Amygdala (tissue), 56 donors: ENCODE results near the gene KSR1.

Experiments used
- DNase-seq, 56 donors: peaks; one replicate each; lab custom pipeline; 2025; lab: John Stamatoyannopoulos, UW

The KSR1 gene

GRCh38 chr17:27563532-27563931, 107.3 kb downstream of the KSR1 start:
- DNase-seq, result no peak

GRCh38 chr17:27564463-27564862, 108.2 kb downstream of the KSR1 start:
- DNase-seq, result no peak

GRCh38 chr17:27565874-27566670, 109.8 kb downstream of the KSR1 start:
- no peak for DNase-seq

GRCh38 chr17:27566671-27567562, 110.7 kb downstream of the KSR1 start:
- DNase-seq, result no peak

- no peak for DNase-seq
Measured at GRCh38 chr17:27567563-27567859, 111.3 kb downstream of the KSR1 start.

GRCh38 chr17:27568216-27568615, 112.0 kb downstream of the KSR1 start:
- DNase-seq, result no peak

- no peak for DNase-seq
Measured at GRCh38 chr17:27568811-27569210, 112.6 kb downstream of the KSR1 start.

GRCh38 chr17:27569257-27569722, 113.0 kb downstream of the KSR1 start:
- DNase-seq, result peak in 8 of 56 donors; percentile 3 to 30 (median 12)

- DNase-seq, result no peak
Measured at GRCh38 chr17:27569884-27570577, 113.8 kb downstream of the KSR1 start.

- no peak for DNase-seq
Measured at GRCh38 chr17:27570578-27570914, 114.3 kb downstream of the KSR1 start.

- no peak for DNase-seq
Measured at GRCh38 chr17:27571563-27572352, 115.5 kb downstream of the KSR1 start.

GRCh38 chr17:27572665-27573064, 116.4 kb downstream of the KSR1 start:
- DNase-seq, result no peak

- no peak for DNase-seq
Measured at GRCh38 chr17:27573548-27573947, 117.3 kb downstream of the KSR1 start.

GRCh38 chr17:27573971-27574525, 117.8 kb downstream of the KSR1 start:
- DNase-seq, result peak in 2 of 56 donors; percentile 10 to 12

GRCh38 chr17:27575096-27575911, 119.1 kb downstream of the KSR1 start:
- DNase-seq, result no peak

GRCh38 chr17:27575912-27576252, 119.6 kb downstream of the KSR1 start:
- no peak for DNase-seq

- peak in 5 of 56 donors; percentile 6 to 16 (median 14) for DNase-seq
Measured at GRCh38 chr17:27576477-27577083, 120.3 kb downstream of the KSR1 start.

- DNase-seq, result peak in 45 of 56 donors; percentile 8 to 83 (median 50)
Measured at GRCh38 chr17:27577121-27577761, 121.0 kb downstream of the KSR1 start.
